HG03196 (cell line): Measurements from ENCODE around the gene CFAP45.

ENCODE experiments used
- ATAC-seq: cut with Tn5 transposase; IDR thresholded peaks from one replicate; pipeline ENCODE4 v1.9.1; 2021; ENCODE audit not compliant: unreplicated experiment

Gene CFAP45

GRCh38 chr1:159828581-159829272 is 71.2 kb downstream of the CFAP45 start:
- no peak for ATAC-seq

GRCh38 chr1:159828176-159828575 is 71.8 kb downstream of the CFAP45 start:
- ATAC-seq, result no peak

- no peak for ATAC-seq
Measured at GRCh38 chr1:159827549-159827948, 72.4 kb downstream of the CFAP45 start.

- no peak for ATAC-seq
Measured at GRCh38 chr1:159827102-159827490, 72.9 kb downstream of the CFAP45 start.

GRCh38 chr1:159826441-159827101 is 73.4 kb downstream of the CFAP45 start, which contains the start of gene SLAMF8:
TSS of gene SLAMF8 (plus strand) at chr1:159826873. CDS start at chr1:159826899, 26 bp downstream.
- no peak for ATAC-seq

GRCh38 chr1:159825564-159825963 is 74.4 kb downstream of the CFAP45 start:
- ATAC-seq, result no peak

- no peak for ATAC-seq
Measured at GRCh38 chr1:159823406-159823805, 76.6 kb downstream of the CFAP45 start.
